Smooth muscle cell (in vitro differentiated cells): ENCODE data around the gene HTR2B. TPM values are rescaled to one million over a fixed set of nuclear protein-coding genes. Genes with fewer than 3 reads are reported as not detected.

ENCODE experiments used
- DNase-seq: peaks from one replicate; lab custom pipeline; 2025; ENCODE audit not compliant: unreplicated experiment; lab: John Stamatoyannopoulos, UW
- H2AFZ ChIP-seq: fragments of 200-600 bp; sonication (generic); 2 replicates; pipeline ENCODE4 v1.6.0; 2016; ENCODE audit warnings: antibody characterized with exemption, low read depth, mild to moderate bottlenecking
- H3F3A ChIP-seq: fragments of 200-600 bp; sonication (generic); 2 replicates; pipeline ENCODE4 v1.6.0; 2017; ENCODE audit warnings: antibody characterized with exemption, low read depth
- H3K27ac ChIP-seq: fragments of 200-600 bp; sonication (generic); 2 replicates; pipeline ENCODE4 v1.5.1; 2016; ENCODE audit warnings: low read depth, mild to moderate bottlenecking
- H3K27me3 ChIP-seq: fragments of 200-600 bp; sonication (generic); 2 replicates; pipeline ENCODE4 v1.6.1; 2016; ENCODE audit warnings: low read depth, mild to moderate bottlenecking
- H3K36me3 ChIP-seq: fragments of 200-600 bp; sonication (generic); 2 replicates; pipeline ENCODE4 v1.5.1; 2016; ENCODE audit warnings: low read depth
- H3K4me1 ChIP-seq: fragments of 200-600 bp; sonication (generic); 2 replicates; pipeline ENCODE4 v1.5.1; 2016; ENCODE audit warnings: low read depth
- H3K4me2 ChIP-seq: fragments of 200-600 bp; sonication (generic); 2 replicates; pipeline ENCODE4 v1.6.0; 2016; ENCODE audit warnings: mild to moderate bottlenecking
- H3K4me3 ChIP-seq: fragments of 200-600 bp; sonication (generic); 2 replicates; pipeline ENCODE4 v1.5.1; 2016; ENCODE audit warnings: mild to moderate bottlenecking
- H3K79me2 ChIP-seq: fragments of 200-600 bp; sonication (generic); 2 replicates; pipeline ENCODE4 v1.6.0; 2016; ENCODE audit warnings: low read depth, mild to moderate bottlenecking
- H3K9ac ChIP-seq: fragments of 200-600 bp; sonication (generic); 2 replicates; pipeline ENCODE4 v1.6.0; 2016; ENCODE audit warnings: low read depth
- H3K9me3 ChIP-seq: fragments of 200-600 bp; sonication (generic); replicated peaks from 2 replicates; pipeline ENCODE4 v1.5.1; 2016; ENCODE audit warnings: low read depth
- H4K20me1 ChIP-seq: fragments of 200-600 bp; sonication (generic); 2 replicates; pipeline ENCODE4 v1.6.0; 2016; ENCODE audit warnings: low read depth
- WGBS: methylation state at CpG from one replicate; pipeline ENCODE4 v1.1.7; 2016; ENCODE audit warnings: low lambda C conversion rate; 5-methylcytosine and 5-hydroxymethylcytosine counted together
- polyA plus RNA-seq: library from polyadenylated mRNA; unstranded; fragments of >200 nt; fragmentation: Nextera tagmentation; extraction: Ambion mirVana; gene quantifications from 2 replicates; pipeline ENCODE4 v1.2.1, GENCODE V29; 2016
- total RNA-seq: library from RNA; depleted of rRNA; stranded (reverse); fragments of >200 nt; gene quantifications from 2 replicates; pipeline ENCODE4 v1.2.3, GENCODE V29; 2014
- TF ChIP-seq, protein P1 (sequence below): fragments of 200-600 bp; sonication (generic); IDR thresholded peaks from 2 replicates; pipeline ENCODE4 v1.5.1; 2017; ENCODE audit warnings: borderline replicate concordance, mild to moderate bottlenecking, antibody characterized with exemption; ENCODE audit not compliant: insufficient read depth, poor library complexity, severe bottlenecking

HTR2B gene
- total and polyA plus RNA-seq, 2 experiments from 2014 or later: 0.07 TPM; not detected in 1

DNA sequence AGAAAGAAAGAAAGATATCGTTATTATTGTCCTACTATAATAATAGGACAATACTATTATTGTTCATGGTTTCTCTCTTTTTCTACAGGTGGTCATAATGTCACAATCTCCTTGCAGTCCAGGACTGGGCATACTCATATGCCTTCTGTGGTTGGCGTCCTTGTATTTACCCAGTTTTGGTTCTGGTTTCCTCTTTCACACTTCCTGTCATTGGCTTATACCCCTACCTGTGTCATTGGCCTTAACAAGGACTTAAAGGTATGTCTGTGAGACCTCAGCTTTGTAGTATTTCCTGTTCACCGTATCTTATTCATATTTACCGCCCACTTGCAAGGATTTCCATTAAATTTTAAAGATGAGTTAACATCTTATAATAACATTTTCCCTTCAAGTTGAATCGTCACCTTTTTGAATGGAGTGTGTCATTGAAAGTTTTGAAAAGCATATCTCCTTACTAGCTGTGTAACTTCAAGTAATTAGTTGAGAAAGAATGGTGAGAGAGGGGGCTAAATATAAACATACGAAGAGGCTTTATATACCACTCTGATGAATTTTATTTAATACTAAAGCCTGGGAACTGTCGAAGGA is 36.5 kb upstream of the HTR2B start:
- peaks cover under 1% of the 10 kb centered on the region for H3K36me3 ChIP-seq

GRCh38 chr2:231160701-231161100 is 35.9 kb upstream of the HTR2B start:
- Histone ChIP-seq H2AFZ (no peak overlapping the region), H3K79me2 (peaks cover 3% of the 10 kb centered on the region), H3K9ac (no peak overlapping the region), H4K20me1 (no peaks in the 10 kb centered on the region), H3K27ac (peak overlapping the region; percentile 93), H3F3A (peaks cover 21% of the 10 kb centered on the region), H3K4me2 (peak overlapping the region; percentile 39), H3K4me1 (peaks cover 5% of the 10 kb centered on the region), H3K27me3 (no peaks in the 10 kb centered on the region), H3K36me3 (no peaks in the 10 kb centered on the region), H3K9me3 (no peaks in the 10 kb centered on the region), H3K4me3 (no peak overlapping the region)
- TF ChIP-seq, protein P1, sequence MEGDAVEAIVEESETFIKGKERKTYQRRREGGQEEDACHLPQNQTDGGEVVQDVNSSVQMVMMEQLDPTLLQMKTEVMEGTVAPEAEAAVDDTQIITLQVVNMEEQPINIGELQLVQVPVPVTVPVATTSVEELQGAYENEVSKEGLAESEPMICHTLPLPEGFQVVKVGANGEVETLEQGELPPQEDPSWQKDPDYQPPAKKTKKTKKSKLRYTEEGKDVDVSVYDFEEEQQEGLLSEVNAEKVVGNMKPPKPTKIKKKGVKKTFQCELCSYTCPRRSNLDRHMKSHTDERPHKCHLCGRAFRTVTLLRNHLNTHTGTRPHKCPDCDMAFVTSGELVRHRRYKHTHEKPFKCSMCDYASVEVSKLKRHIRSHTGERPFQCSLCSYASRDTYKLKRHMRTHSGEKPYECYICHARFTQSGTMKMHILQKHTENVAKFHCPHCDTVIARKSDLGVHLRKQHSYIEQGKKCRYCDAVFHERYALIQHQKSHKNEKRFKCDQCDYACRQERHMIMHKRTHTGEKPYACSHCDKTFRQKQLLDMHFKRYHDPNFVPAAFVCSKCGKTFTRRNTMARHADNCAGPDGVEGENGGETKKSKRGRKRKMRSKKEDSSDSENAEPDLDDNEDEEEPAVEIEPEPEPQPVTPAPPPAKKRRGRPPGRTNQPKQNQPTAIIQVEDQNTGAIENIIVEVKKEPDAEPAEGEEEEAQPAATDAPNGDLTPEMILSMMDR: no peak
- no peak for DNase-seq
- 95% methylated on average over 5 of the region's 5 CpGs for WGBS

More for the DNA sequence above, 36.5 kb upstream of the HTR2B start:
- Histone ChIP-seq H3F3A (peaks cover 21% of the 10 kb centered on the region), H3K9ac (peak overlapping the region; percentile 72), H4K20me1 (no peaks in the 10 kb centered on the region), H3K27me3 (no peaks in the 10 kb centered on the region), H3K4me2 (peak overlapping the region; percentile 39), H3K27ac (peak overlapping the region; percentile 93), H3K9me3 (no peaks in the 10 kb centered on the region), H2AFZ (no peak overlapping the region), H3K79me2 (no peaks in the 10 kb centered on the region), H3K4me1 (peaks cover 5% of the 10 kb centered on the region), H3K4me3 (no peak overlapping the region)
- WGBS: 58% methylated on average over 7 of the region's 7 CpGs
- TF ChIP-seq, protein P1: no peak
- no peak for DNase-seq

GRCh38 chr2:231159306-231159705 is 34.5 kb upstream of the HTR2B start:
- Histone ChIP-seq H3K9me3 (no peaks in the 10 kb centered on the region), H4K20me1 (no peaks in the 10 kb centered on the region), H3K4me3 (no peak overlapping the region), H3K27ac (peak overlapping the region; percentile 22), H3K79me2 (peaks cover 7% of the 10 kb centered on the region), H3K9ac (no peak overlapping the region), H3K27me3 (no peaks in the 10 kb centered on the region), H3K36me3 (no peaks in the 10 kb centered on the region), H3K4me1 (peaks cover 5% of the 10 kb centered on the region), H2AFZ (no peak overlapping the region), H3F3A (peaks cover 21% of the 10 kb centered on the region), H3K4me2 (peak overlapping the region; percentile 6)
- DNase-seq: no peak
- TF ChIP-seq, protein P1: no peak
